OCI-LY1 (cell line): ENCODE data around the gene TNRC6C.

Experiments used
- CTCF ChIP-seq: fragments of 200-600 bp; sonication (generic), shearing (Covaris generic); IDR thresholded peaks from 2 replicates; pipeline ENCODE4 v1.5.1; 2017; ENCODE audit warnings: mild to moderate bottlenecking, antibody characterized with exemption, low read length, moderate library complexity, mixed read lengths
- EZH2 ChIP-seq: fragments of 200-600 bp; sonication (generic), shearing (Covaris generic); IDR thresholded peaks from 2 replicates; pipeline ENCODE4 v1.8.0; 2017; ENCODE audit warnings: borderline replicate concordance, mixed run types, mild to moderate bottlenecking, antibody characterized with exemption, low read length, moderate library complexity, mixed read lengths

GRCh38 chr17:78131172-78132083 lies 172.9 kb downstream of the TNRC6C start:
- no peak for TF ChIP-seq CTCF
- no peak for TF ChIP-seq EZH2
